Thyroid gland (tissue), 4 donors: ENCODE results near the gene CLDN9. TPM values are rescaled to one million over a fixed set of nuclear protein-coding genes. Genes with fewer than 3 reads are reported as not detected.
A peak's percentile ranks its signal among the peaks of the same experiment; 100 is the strongest.

Source experiments
- DNase-seq, 2 donors: peaks; one replicate each; pipeline ENCODE4 v3.0.0-alpha.2; 2019
- H3K27ac ChIP-seq, 3 donors: fragments of 200-600 bp; sonication (generic); 1 replicate in 2 of 3; 2 replicates in 1 of 3; pipeline ENCODE4 v1.5.1; 2016 to 2019; ENCODE audit warnings: mild to moderate bottlenecking in 1 of 3, moderate library complexity in 1 of 3
- H3K27me3 ChIP-seq: fragments of 200-600 bp; sonication (generic); one replicate; pipeline ENCODE4 v1.5.1; 2019
- H3K36me3 ChIP-seq, 2 donors: fragments of 200-600 bp; sonication (generic); one replicate each; pipeline ENCODE4 v1.5.1; 2016 to 2019
- H3K4me1 ChIP-seq, 2 donors: fragments of 200-600 bp; sonication (generic); one replicate each; pipeline ENCODE4 v1.5.1; 2017 to 2019
- H3K4me3 ChIP-seq, 3 donors: fragments of 200-600 bp; sonication (generic); replicated peaks in 1 of 3; 1 replicate in 2 of 3; 2 replicates in 1 of 3; pipeline ENCODE4 v1.5.1; 2016; ENCODE audit warnings: mild to moderate bottlenecking in 1 of 3
- H3K9me3 ChIP-seq: fragments of 200-600 bp; sonication (generic); one replicate; pipeline ENCODE4 v1.5.1; 2017
- POLR2A ChIP-seq, 2 donors: fragments of 450-650 bp; IDR thresholded peaks; one replicate each; pipeline ENCODE4 v1.6.1; 2017; ENCODE audit warnings: antibody characterized with exemption in 2 of 2, mild to moderate bottlenecking in 2 of 2, moderate library complexity in 1 of 2
- WGBS, 2 donors: methylation state at CpG; one replicate each; pipeline ENCODE4 v1.1.5; 2017; 5-methylcytosine and 5-hydroxymethylcytosine counted together
- intact Hi-C: fragments of 100-400 bp; cut with DNase I; formaldehyde crosslinking; loops from one replicate; pipeline ENCODE4 v1.15.1; 2023
- total RNA-seq, 4 donors: library from RNA; depleted of rRNA; stranded (reverse); fragments of >200 nt; gene quantifications; one replicate each; pipeline ENCODE4 v1.2.3, GENCODE V29; 2016
- TF ChIP-seq, protein P1 (sequence below), 6 experiments: fragments of 200-600 bp in 3 of 6; fragments of 450-650 bp in 3 of 6; sonication (generic) in 3 of 6; IDR thresholded peaks; one replicate each; pipeline ENCODE4 v1.5.1; 2016 to 2019; ENCODE audit warnings: antibody characterized with exemption in 6 of 6, mild to moderate bottlenecking in 2 of 6, inconsistent platforms in 1 of 6, moderate library complexity in 1 of 6

CLDN9 gene
- total RNA-seq, 4 donors from 2014 or later, result 0.33 TPM; not detected in 3

- TF ChIP-seq POLR2A (IDR thresholded peaks at IDR 0.05), result no peak
- TF ChIP-seq, protein P1, sequence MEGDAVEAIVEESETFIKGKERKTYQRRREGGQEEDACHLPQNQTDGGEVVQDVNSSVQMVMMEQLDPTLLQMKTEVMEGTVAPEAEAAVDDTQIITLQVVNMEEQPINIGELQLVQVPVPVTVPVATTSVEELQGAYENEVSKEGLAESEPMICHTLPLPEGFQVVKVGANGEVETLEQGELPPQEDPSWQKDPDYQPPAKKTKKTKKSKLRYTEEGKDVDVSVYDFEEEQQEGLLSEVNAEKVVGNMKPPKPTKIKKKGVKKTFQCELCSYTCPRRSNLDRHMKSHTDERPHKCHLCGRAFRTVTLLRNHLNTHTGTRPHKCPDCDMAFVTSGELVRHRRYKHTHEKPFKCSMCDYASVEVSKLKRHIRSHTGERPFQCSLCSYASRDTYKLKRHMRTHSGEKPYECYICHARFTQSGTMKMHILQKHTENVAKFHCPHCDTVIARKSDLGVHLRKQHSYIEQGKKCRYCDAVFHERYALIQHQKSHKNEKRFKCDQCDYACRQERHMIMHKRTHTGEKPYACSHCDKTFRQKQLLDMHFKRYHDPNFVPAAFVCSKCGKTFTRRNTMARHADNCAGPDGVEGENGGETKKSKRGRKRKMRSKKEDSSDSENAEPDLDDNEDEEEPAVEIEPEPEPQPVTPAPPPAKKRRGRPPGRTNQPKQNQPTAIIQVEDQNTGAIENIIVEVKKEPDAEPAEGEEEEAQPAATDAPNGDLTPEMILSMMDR (IDR thresholded peaks at IDR 0.05), result no peak
- no peaks in the 10 kb centered on the region for H3K9me3 ChIP-seq
- no peak overlapping the region for H3K27ac ChIP-seq
- DNase-seq, result no peak
- H3K36me3 ChIP-seq, result no peaks in the 10 kb centered on the region
- H3K4me3 ChIP-seq, result no peak overlapping the region
- WGBS, 2 donors, result 48 to 63% methylated on average over 16 to 31 of the region's 39 CpGs
- peaks cover 43 to 56% of the 10 kb centered on the region in 2 donors for H3K4me1 ChIP-seq
- intact Hi-C loops, result no loop called here
- H3K27me3 ChIP-seq, result peaks cover 47% of the 10 kb centered on the region
These were observed 46.5 kb upstream of the CLDN9 start for GRCh38 chr16:2966043-2966807.

DNA sequence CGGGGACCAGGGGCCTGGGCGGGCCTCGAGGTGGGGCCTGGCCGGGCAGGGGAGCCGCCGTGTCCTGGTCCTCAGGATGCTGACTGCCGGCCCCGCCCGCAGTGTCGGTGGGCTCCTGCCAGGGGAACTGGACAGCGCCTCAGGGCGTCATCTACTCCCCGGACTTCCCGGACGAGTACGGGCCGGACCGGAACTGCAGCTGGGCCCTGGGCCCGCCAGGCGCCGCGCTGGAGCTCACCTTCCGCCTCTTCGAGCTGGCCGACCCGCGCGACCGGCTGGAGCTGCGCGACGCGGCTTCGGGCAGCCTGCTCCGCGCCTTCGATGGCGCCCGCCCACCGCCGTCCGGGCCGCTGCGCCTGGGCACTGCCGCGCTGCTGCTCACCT, 45.9 kb upstream of the CLDN9 start:
- H3K4me1 ChIP-seq, result peaks cover 43 to 56% of the 10 kb centered on the region in 2 donors
- H3K4me3 ChIP-seq, result peak overlapping the region in 1 of 3 donors; percentile 17
- peaks cover 47% of the 10 kb centered on the region for H3K27me3 ChIP-seq
- peak; percentile 25 to 34 for DNase-seq
- no peaks in the 10 kb centered on the region for H3K9me3 ChIP-seq
- intact Hi-C loops, result no loop called here
- no peak overlapping the region for H3K27ac ChIP-seq
- WGBS, 2 donors, result 7% methylated on average over 3 of the region's 46 CpGs; no CpG with 5 or more reads in 1 of the 2 donors
- H3K36me3 ChIP-seq, result no peaks in the 10 kb centered on the region
- TF ChIP-seq, protein P1 (IDR thresholded peaks at IDR 0.05), result peak in 1 of 6 experiments; percentile 18
- no peak for TF ChIP-seq POLR2A (IDR thresholded peaks at IDR 0.05)

DNA sequence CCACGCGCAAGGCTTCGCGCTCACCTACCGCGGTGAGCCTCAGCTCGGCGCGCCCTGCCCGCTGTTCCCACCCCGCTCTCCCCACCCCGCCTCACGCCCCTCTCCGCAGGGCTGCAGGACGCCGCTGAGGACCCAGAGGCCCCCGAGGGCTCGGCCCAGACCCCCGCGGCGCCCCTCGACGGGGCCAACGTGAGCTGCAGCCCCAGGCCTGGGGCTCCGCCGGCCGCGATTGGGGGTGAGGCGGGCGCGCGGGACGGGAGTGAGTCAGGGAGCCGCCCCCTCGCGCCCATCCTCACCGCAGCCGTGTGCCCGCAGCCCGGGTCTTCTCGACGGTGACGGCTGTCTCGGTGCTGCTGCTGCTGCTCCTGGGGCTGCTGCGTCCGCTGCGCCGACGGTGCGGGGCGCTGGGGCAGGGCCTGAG, 45.5 kb upstream of the CLDN9 start:
- intact Hi-C loops, result no loop called here
- TF ChIP-seq POLR2A (IDR thresholded peaks at IDR 0.05), result no peak
- TF ChIP-seq, protein P1 (IDR thresholded peaks at IDR 0.05), result no peak
- Histone ChIP-seq H3K4me3 (peak overlapping the region in 1 of 3 donors; percentile 17), H3K4me1 (peaks cover 43 to 56% of the 10 kb centered on the region in 2 donors), H3K27me3 (peaks cover 47% of the 10 kb centered on the region), H3K36me3 (no peaks in the 10 kb centered on the region), H3K27ac (no peak overlapping the region), H3K9me3 (no peaks in the 10 kb centered on the region)
- DNase-seq, result no peak
- WGBS, 2 donors, result 19% methylated on average over 11 of the region's 51 CpGs; no CpG with 5 or more reads in 1 of the 2 donors

- Histone ChIP-seq H3K4me3 (no peak overlapping the region), H3K27me3 (peaks cover 44% of the 10 kb centered on the region), H3K36me3 (no peaks in the 10 kb centered on the region), H3K27ac (no peak overlapping the region), H3K9me3 (no peaks in the 10 kb centered on the region), H3K4me1 (peaks cover 44 to 62% of the 10 kb centered on the region in 2 donors)
- intact Hi-C loops, result no loop called here
- WGBS, 2 donors, result 64 to 68% methylated on average over 14 to 18 of the region's 33 CpGs
- no peak for DNase-seq
- TF ChIP-seq, protein P1 (IDR thresholded peaks at IDR 0.05), result no peak
- TF ChIP-seq POLR2A (IDR thresholded peaks at IDR 0.05), result no peak
These were observed 45.0 kb upstream of the CLDN9 start for GRCh38 chr16:2967721-2968161.

GRCh38 chr16:2968368-2968737, 44.4 kb upstream of the CLDN9 start:
- H3K27me3 ChIP-seq, result peaks cover 38% of the 10 kb centered on the region
- no peaks in the 10 kb centered on the region for H3K36me3 ChIP-seq
- intact Hi-C loops, result no loop called here
- WGBS, 2 donors, result 15 to 29% methylated on average over 17 to 18 of the region's 18 CpGs
- peaks cover 44 to 61% of the 10 kb centered on the region in 2 donors for H3K4me1 ChIP-seq
- no peak overlapping the region for H3K27ac ChIP-seq
- H3K4me3 ChIP-seq, result peak overlapping the region in 1 of 3 donors; percentile 55
- no peaks in the 10 kb centered on the region for H3K9me3 ChIP-seq
- no peak for TF ChIP-seq POLR2A (IDR thresholded peaks at IDR 0.05)
- TF ChIP-seq, protein P1 (IDR thresholded peaks at IDR 0.05), result no peak
- DNase-seq, result no peak
